ENCODE data around the gene BNIP1.

BNIP1 gene

DNA sequence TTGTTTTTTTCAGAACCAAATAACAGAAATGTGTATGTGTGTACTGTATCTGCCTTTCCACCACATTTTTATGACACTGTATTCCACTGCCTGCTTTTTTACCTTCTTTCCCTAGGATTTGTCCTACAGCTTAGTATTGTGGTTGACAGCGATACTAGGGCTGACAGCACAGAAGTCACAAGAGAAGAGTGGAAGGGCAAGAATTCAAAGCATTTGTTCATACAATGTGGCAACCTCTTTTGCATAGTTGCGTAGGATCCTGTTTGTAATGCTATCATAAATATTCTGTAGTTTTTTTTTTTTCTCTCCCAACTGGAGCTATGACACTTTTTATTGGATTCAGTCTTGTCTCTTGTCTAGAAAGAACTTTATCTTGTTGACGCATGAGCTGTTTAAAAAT, 5.6 kb upstream of the BNIP1 start:
- no peak overlapping the region for H3K9ac ChIP-seq (ENCODE audit: low read depth, low read length, poor library complexity, severe bottlenecking)
- H3F3A ChIP-seq (ENCODE audit: low read depth): no peaks in the 10 kb centered on the region
- H3K9me2 ChIP-seq (replicated peaks; ENCODE audit: low read depth, low read length): no peaks in the 10 kb centered on the region
- no peaks in the 10 kb centered on the region for H3K36me3 ChIP-seq (ENCODE audit: insufficient read depth, low read length)
- H3K4me3 ChIP-seq (ENCODE audit: low read length, poor library complexity, severe bottlenecking): no peak overlapping the region
- no peaks in the 10 kb centered on the region for H3K4me1 ChIP-seq (ENCODE audit: insufficient read depth, low read length, poor library complexity, severe bottlenecking)
- no peaks in the 10 kb centered on the region for H3K9me3 ChIP-seq (ENCODE audit: insufficient read depth, low read depth, low read length)
- H2AFZ ChIP-seq (ENCODE audit: low read length): no peak overlapping the region
- no peak overlapping the region for H3K4me2 ChIP-seq (ENCODE audit: low read depth, low read length, poor library complexity, severe bottlenecking)
- no peaks in the 10 kb centered on the region for H3K27me3 ChIP-seq (ENCODE audit: insufficient read depth, low read length, poor library complexity, severe bottlenecking)
- no peaks in the 10 kb centered on the region for H3K79me2 ChIP-seq (ENCODE audit: insufficient read depth, low read length)
- H4K20me1 ChIP-seq (ENCODE audit: insufficient read depth, low read length, poor library complexity, severe bottlenecking): no peaks in the 10 kb centered on the region
- no peak for TF ChIP-seq EZH2phosphoT487 (IDR thresholded peaks at IDR 0.05; ENCODE audit: borderline replicate concordance)
- TF ChIP-seq, protein P1, sequence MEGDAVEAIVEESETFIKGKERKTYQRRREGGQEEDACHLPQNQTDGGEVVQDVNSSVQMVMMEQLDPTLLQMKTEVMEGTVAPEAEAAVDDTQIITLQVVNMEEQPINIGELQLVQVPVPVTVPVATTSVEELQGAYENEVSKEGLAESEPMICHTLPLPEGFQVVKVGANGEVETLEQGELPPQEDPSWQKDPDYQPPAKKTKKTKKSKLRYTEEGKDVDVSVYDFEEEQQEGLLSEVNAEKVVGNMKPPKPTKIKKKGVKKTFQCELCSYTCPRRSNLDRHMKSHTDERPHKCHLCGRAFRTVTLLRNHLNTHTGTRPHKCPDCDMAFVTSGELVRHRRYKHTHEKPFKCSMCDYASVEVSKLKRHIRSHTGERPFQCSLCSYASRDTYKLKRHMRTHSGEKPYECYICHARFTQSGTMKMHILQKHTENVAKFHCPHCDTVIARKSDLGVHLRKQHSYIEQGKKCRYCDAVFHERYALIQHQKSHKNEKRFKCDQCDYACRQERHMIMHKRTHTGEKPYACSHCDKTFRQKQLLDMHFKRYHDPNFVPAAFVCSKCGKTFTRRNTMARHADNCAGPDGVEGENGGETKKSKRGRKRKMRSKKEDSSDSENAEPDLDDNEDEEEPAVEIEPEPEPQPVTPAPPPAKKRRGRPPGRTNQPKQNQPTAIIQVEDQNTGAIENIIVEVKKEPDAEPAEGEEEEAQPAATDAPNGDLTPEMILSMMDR (conservative IDR thresholded peaks at IDR 0.05; ENCODE audit: low read length): no peak

DNA sequence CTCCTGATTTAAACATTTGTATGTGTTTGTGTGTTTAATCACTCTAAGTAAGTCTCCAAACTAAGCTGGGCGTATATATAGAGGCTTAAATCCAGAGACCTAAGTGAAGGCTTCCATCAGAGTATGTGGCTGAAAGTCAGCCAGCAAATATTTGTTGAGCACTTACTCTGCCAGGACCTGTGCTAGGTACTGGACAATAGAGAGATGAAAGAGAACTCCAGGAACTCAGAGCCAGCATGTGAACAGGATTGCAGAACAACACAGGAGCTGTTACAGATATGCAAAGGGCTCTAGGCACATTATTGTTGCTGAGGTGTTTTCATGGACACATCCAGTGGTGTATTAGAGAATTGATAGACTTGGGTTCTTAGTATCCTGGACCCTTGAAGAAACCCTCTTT, 4.7 kb upstream of the BNIP1 start:
- H3K36me3 ChIP-seq (ENCODE audit: insufficient read depth, low read length): no peaks in the 10 kb centered on the region
- no peak overlapping the region for H2AFZ ChIP-seq (ENCODE audit: low read length)
- no peaks in the 10 kb centered on the region for H3F3A ChIP-seq (ENCODE audit: low read depth)
- no peak overlapping the region for H3K9ac ChIP-seq (ENCODE audit: low read depth, low read length, poor library complexity, severe bottlenecking)
- H3K9me3 ChIP-seq (ENCODE audit: insufficient read depth, low read depth, low read length): no peaks in the 10 kb centered on the region
- no peaks in the 10 kb centered on the region for H3K9me2 ChIP-seq (replicated peaks; ENCODE audit: low read depth, low read length)
- no peaks in the 10 kb centered on the region for H3K27me3 ChIP-seq (ENCODE audit: insufficient read depth, low read length, poor library complexity, severe bottlenecking)
- no peak overlapping the region for H3K4me3 ChIP-seq (ENCODE audit: low read length, poor library complexity, severe bottlenecking)
- H3K4me2 ChIP-seq (ENCODE audit: low read depth, low read length, poor library complexity, severe bottlenecking): no peak overlapping the region
- TF ChIP-seq, protein P1 (conservative IDR thresholded peaks at IDR 0.05; ENCODE audit: low read length): no peak
- no peak for TF ChIP-seq EZH2phosphoT487 (IDR thresholded peaks at IDR 0.05; ENCODE audit: borderline replicate concordance)
- no peaks in the 10 kb centered on the region for H3K79me2 ChIP-seq (ENCODE audit: insufficient read depth, low read length)
- H3K4me1 ChIP-seq (ENCODE audit: insufficient read depth, low read length, poor library complexity, severe bottlenecking): no peaks in the 10 kb centered on the region
- H4K20me1 ChIP-seq (ENCODE audit: insufficient read depth, low read length, poor library complexity, severe bottlenecking): no peaks in the 10 kb centered on the region

DNA sequence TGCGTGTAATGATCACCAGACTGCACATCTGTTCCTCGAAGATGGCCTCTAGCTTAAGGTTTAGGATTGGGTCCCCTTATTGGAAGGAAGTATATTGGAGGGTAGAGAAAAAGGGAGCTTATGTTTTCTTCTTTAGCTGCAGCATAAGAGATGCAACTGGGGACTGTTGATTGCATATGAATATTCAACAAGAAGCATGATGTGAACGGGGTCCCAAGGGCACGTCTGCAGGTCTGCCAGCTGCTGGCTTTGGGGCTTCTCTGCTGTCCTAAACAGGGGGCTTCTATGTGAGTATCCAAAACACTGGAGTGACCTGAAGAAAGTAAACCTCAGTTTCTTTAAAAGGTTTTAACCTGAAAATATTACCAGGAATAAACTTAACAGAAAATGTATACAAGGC, 3.6 kb upstream of the BNIP1 start:
- no peaks in the 10 kb centered on the region for H3F3A ChIP-seq (ENCODE audit: low read depth)

More for the DNA sequence above, 3.6 kb upstream of the BNIP1 start:
- TF ChIP-seq EZH2phosphoT487 (IDR thresholded peaks at IDR 0.05; ENCODE audit: borderline replicate concordance): no peak
- TF ChIP-seq, protein P1 (conservative IDR thresholded peaks at IDR 0.05; ENCODE audit: low read length): no peak
- Histone ChIP-seq H4K20me1 (ENCODE audit: insufficient read depth, low read length, poor library complexity, severe bottlenecking) (no peaks in the 10 kb centered on the region), H3K9me3 (ENCODE audit: insufficient read depth, low read depth, low read length) (no peaks in the 10 kb centered on the region), H3K9me2 (replicated peaks; ENCODE audit: low read depth, low read length) (no peaks in the 10 kb centered on the region), H3K4me3 (ENCODE audit: low read length, poor library complexity, severe bottlenecking) (no peak overlapping the region), H3K9ac (ENCODE audit: low read depth, low read length, poor library complexity, severe bottlenecking) (no peak overlapping the region), H3K4me2 (ENCODE audit: low read depth, low read length, poor library complexity, severe bottlenecking) (no peak overlapping the region), H3K79me2 (ENCODE audit: insufficient read depth, low read length) (peaks cover 5% of the 10 kb centered on the region; the same call in 1 of the 2 replicates), H3K36me3 (ENCODE audit: insufficient read depth, low read length) (no peaks in the 10 kb centered on the region), H3K4me1 (ENCODE audit: insufficient read depth, low read length, poor library complexity, severe bottlenecking) (peaks cover 3% of the 10 kb centered on the region), H2AFZ (ENCODE audit: low read length) (no peak overlapping the region), H3K27me3 (ENCODE audit: insufficient read depth, low read length, poor library complexity, severe bottlenecking) (no peaks in the 10 kb centered on the region)
